HepG2 (cell line): Measurements from ENCODE around the gene MYH7.
A peak's percentile ranks its signal among the peaks of the same experiment; 100 is the strongest.

ENCODE experiments used
- CTCF ChIP-seq: sonication (generic); formaldehyde crosslinking; IDR thresholded peaks from 2 replicates; pipeline ENCODE4 v1.5.0; 2020; ENCODE audit warnings: mild to moderate bottlenecking, missing genetic modification reagents, moderate library complexity
- KDM1A ChIP-seq: IDR thresholded peaks from 2 replicates; pipeline ENCODE4 v1.6.1; 2016; ENCODE audit warnings: missing compliant biosample characterization
- SALL2 ChIP-seq: sonication (generic); formaldehyde crosslinking; IDR thresholded peaks from 2 replicates; pipeline ENCODE4 v1.8.1; 2023; ENCODE audit warnings: mild to moderate bottlenecking, missing genetic modification reagents, inconsistent platforms
- THRA ChIP-seq: sonication (generic); formaldehyde crosslinking; IDR thresholded peaks from 2 replicates; pipeline ENCODE4 v1.4.0; 2020; ENCODE audit warnings: missing genetic modification reagents, borderline replicate concordance
- ZKSCAN1 ChIP-seq: fragments of 150-350 bp; IDR thresholded peaks from 2 replicates; pipeline ENCODE4 v1.6.1; 2014; ENCODE audit warnings: low read length

- TF ChIP-seq ZKSCAN1 (0 out of 2 replicates have a peak, but pooled peaks have one; percentile 36), CTCF (CRISPR knock-in tag) (no peak), KDM1A (CRISPR knock-in tag) (no peak), THRA (CRISPR knock-in tag) (no peak), SALL2 (CRISPR knock-in tag) (no peak)
Measured at GRCh38 chr14:23415821-23416778, 19.4 kb downstream of the MYH7 start.
